GM12878 (cell line): ENCODE data around the gene CTIF.

Source experiments
- BCL11A ChIP-seq: IDR thresholded peaks from 2 replicates; pipeline ENCODE4 v1.6.1; 2011; ENCODE audit warnings: low read depth, low read length
- NFIC ChIP-seq: IDR thresholded peaks from 2 replicates; pipeline ENCODE4 v1.6.1; 2012; ENCODE audit warnings: low read depth, mild to moderate bottlenecking, inconsistent platforms, low read length, moderate library complexity
- PAX8 ChIP-seq: fragments of 450-650 bp; IDR thresholded peaks from 2 replicates; pipeline ENCODE4 v1.6.1; 2017; ENCODE audit warnings: mild to moderate bottlenecking, moderate library complexity
- POLR2A ChIP-seq: IDR thresholded peaks from 2 replicates; pipeline ENCODE4 v1.6.1; 2011; ENCODE audit warnings: low read depth, mild to moderate bottlenecking, low read length
- RB1 ChIP-seq: fragments of 450-650 bp; formaldehyde crosslinking; IDR thresholded peaks from 2 replicates; pipeline ENCODE4 v1.6.1; 2017; ENCODE audit warnings: mild to moderate bottlenecking, borderline replicate concordance
- TBL1XR1 ChIP-seq: IDR thresholded peaks from 2 replicates; pipeline ENCODE4 v1.6.1; 2012; ENCODE audit warnings: low read depth, low read length, improper control_type of control experiment
- TCF7 ChIP-seq: IDR thresholded peaks from 2 replicates; pipeline ENCODE4 v1.6.1; 2014; ENCODE audit warnings: antibody characterized with exemption, borderline replicate concordance
- TF ChIP-seq, protein P1 (sequence below): IDR thresholded peaks from 2 replicates; pipeline ENCODE4 v1.6.1; 2012; ENCODE audit warnings: low read depth, low read length, improper control_type of control experiment
- TF ChIP-seq, protein P2 (sequence below), 3 experiments: IDR thresholded peaks in 2 of 3; conservative IDR thresholded peaks in 1 of 3; 2 replicates each; pipeline ENCODE4 v1.5.1; 2011; ENCODE audit warnings: low read depth in 3 of 3, low read length in 3 of 3, mild to moderate bottlenecking in 3 of 3, control low read depth in 2 of 3, moderate library complexity in 2 of 3, inconsistent platforms in 1 of 3, mixed read lengths in 1 of 3; ENCODE audit not compliant: control insufficient read depth in 2 of 3, insufficient read depth in 1 of 3; ENCODE audit errors: extremely low read depth in 1 of 3
- TF ChIP-seq, protein P3 (sequence below): fragments of 450-650 bp; IDR thresholded peaks from 2 replicates; pipeline ENCODE4 v1.6.1; 2014; ENCODE audit warnings: mild to moderate bottlenecking

DNA sequence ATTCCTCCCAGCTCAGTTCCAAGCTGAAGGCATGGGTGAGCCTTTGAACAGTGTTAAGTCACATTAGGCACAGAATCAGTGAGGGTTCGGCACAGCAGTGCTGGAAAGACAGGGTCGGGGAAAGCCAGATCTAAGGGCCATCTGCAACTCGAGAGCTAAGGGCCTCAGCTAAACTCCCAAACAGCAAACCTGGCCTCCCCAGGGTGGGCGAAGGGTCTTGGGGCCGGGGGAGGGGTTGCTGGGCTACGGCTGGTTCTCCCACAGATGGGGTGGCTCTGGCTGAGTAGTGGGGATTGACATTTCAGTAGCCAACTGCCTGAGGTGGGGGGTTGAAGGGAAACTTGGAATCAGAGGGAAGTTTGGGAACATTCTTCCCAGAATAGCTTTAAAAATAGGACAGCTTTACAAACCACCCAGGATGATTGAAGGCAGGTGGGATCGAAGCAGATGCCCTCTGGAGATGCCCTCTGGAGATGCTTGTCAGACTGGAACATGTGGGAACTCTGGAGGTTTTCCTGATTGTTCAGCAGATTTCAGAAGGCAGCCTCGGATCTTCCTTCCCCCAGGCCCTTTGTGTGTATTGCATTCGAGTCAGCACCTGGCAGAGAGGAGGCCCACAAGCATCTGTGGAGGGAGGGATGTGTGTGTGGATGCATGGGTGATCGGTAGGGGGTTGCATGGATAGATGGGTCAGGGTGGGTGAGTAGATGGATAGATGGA lies 255.6 kb downstream of the CTIF start:
- TF ChIP-seq POLR2A (no peak), BCL11A (no peak), TCF7 (no peak), RB1 (no peak), NFIC (no peak), PAX8 (no peak), TBL1XR1 (no peak)
- TF ChIP-seq, protein P1, sequence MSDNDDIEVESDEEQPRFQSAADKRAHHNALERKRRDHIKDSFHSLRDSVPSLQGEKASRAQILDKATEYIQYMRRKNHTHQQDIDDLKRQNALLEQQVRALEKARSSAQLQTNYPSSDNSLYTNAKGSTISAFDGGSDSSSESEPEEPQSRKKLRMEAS = no peak
- TF ChIP-seq, protein P2, sequence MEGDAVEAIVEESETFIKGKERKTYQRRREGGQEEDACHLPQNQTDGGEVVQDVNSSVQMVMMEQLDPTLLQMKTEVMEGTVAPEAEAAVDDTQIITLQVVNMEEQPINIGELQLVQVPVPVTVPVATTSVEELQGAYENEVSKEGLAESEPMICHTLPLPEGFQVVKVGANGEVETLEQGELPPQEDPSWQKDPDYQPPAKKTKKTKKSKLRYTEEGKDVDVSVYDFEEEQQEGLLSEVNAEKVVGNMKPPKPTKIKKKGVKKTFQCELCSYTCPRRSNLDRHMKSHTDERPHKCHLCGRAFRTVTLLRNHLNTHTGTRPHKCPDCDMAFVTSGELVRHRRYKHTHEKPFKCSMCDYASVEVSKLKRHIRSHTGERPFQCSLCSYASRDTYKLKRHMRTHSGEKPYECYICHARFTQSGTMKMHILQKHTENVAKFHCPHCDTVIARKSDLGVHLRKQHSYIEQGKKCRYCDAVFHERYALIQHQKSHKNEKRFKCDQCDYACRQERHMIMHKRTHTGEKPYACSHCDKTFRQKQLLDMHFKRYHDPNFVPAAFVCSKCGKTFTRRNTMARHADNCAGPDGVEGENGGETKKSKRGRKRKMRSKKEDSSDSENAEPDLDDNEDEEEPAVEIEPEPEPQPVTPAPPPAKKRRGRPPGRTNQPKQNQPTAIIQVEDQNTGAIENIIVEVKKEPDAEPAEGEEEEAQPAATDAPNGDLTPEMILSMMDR (IDR thresholded peaks at IDR 0.05 in 2 of 3, conservative IDR thresholded peaks at IDR 0.05 in 1 of 3; ENCODE audit: control insufficient read depth in 2 of 3, extremely low read depth in 1 of 3, insufficient read depth in 1 of 3, low read depth in 3 of 3, low read length in 3 of 3) = no peak
- TF ChIP-seq, protein P3, sequence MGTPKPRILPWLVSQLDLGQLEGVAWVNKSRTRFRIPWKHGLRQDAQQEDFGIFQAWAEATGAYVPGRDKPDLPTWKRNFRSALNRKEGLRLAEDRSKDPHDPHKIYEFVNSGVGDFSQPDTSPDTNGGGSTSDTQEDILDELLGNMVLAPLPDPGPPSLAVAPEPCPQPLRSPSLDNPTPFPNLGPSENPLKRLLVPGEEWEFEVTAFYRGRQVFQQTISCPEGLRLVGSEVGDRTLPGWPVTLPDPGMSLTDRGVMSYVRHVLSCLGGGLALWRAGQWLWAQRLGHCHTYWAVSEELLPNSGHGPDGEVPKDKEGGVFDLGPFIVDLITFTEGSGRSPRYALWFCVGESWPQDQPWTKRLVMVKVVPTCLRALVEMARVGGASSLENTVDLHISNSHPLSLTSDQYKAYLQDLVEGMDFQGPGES = no peak
